ENCODE results near the gene SCUBE2. TPM values are rescaled to one million over a fixed set of nuclear protein-coding genes. Genes with fewer than 3 reads are reported as not detected.

The SCUBE2 gene
- polyA plus RNA-seq, 1 of the 3 experiments (the other 2 are of a cell fraction): 0.76 TPM

DNA sequence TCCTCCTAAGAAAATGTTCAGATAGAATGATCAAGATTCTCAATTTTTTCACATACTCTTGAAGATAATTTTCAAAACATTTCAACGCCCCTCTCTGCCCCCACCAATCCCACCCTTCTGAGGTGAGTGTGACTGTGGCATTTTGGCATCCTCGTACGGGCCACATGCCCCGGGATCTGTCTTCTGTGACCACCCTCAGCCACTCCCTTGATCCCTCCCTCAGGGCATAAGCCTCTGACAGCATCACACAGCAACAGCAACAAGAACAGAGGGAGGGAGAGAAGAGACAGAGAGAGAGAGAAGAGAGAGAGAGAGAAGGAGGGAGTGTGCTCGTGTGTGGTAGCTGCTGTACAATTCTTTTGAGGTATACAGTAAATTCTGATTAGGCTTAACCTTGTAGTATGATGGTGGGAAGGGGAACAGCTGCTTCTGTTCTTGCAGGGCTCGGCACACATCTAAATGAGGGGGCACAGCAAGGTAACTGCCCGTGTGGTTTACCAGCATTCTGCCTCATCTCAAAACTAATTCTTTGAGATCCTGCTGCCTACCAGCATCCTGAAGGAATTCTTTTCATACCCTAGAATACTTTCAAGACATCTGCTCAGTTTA is 21.4 kb downstream of the SCUBE2 start (continued):
- TF ChIP-seq, protein P1, sequence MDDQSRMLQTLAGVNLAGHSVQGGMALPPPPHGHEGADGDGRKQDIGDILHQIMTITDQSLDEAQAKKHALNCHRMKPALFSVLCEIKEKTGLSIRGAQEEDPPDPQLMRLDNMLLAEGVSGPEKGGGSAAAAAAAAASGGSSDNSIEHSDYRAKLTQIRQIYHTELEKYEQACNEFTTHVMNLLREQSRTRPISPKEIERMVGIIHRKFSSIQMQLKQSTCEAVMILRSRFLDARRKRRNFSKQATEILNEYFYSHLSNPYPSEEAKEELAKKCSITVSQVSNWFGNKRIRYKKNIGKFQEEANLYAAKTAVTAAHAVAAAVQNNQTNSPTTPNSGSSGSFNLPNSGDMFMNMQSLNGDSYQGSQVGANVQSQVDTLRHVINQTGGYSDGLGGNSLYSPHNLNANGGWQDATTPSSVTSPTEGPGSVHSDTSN (IDR thresholded peaks at IDR 0.05): no peak
- TF ChIP-seq TAF1 (IDR thresholded peaks at IDR 0.05; ENCODE audit: borderline replicate concordance, low read depth, low read length) (no peak), SMC3 (IDR thresholded peaks at IDR 0.05; ENCODE audit: low read depth, low read length) (no peak), RXRA (IDR thresholded peaks at IDR 0.05; ENCODE audit: borderline replicate concordance, low read depth) (no peak)
- TF ChIP-seq, protein P2, sequence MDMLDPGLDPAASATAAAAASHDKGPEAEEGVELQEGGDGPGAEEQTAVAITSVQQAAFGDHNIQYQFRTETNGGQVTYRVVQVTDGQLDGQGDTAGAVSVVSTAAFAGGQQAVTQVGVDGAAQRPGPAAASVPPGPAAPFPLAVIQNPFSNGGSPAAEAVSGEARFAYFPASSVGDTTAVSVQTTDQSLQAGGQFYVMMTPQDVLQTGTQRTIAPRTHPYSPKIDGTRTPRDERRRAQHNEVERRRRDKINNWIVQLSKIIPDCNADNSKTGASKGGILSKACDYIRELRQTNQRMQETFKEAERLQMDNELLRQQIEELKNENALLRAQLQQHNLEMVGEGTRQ (IDR thresholded peaks at IDR 0.05; ENCODE audit: borderline replicate concordance, low read depth, low read length): no peak

DNA sequence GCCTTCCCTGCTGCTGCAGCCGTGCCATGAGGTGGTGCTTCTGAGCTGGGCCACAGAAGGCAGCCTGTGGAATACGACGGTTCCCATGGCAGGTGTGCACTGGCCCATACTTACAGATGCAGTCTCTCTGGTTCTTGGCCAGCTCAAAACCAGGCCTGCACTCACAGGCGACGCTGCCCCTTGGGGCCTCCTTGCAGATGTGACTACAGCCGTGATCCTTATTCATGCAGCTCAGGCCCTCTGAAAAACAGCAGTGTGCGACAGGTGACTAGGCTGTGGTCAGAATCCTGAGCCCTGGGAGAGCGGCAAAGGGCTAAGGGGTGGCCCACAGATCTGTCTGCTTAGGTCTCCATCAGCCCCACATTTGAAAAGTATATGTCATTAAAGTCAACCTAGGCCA is 22.1 kb downstream of the SCUBE2 start:
- H3K36me3 ChIP-seq (replicated peaks in 1 of 2; ENCODE audit: control insufficient read depth in 1 of 2, insufficient read depth in 2 of 2, low read length in 1 of 2): no peaks in the 10 kb centered on the region
- H3F3A ChIP-seq (replicated peaks; ENCODE audit: insufficient read depth): no peaks in the 10 kb centered on the region
- H3K4me3 ChIP-seq (ENCODE audit: low read depth in 2 of 2, low read length in 1 of 2): no peak overlapping the region
- H3K79me2 ChIP-seq (ENCODE audit: insufficient read depth): no peaks in the 10 kb centered on the region
- no peak overlapping the region for H3K9ac ChIP-seq
- no peak overlapping the region for H3K27ac ChIP-seq (ENCODE audit: low read depth in 2 of 2, low read length in 1 of 2)
- H3K27me3 ChIP-seq (ENCODE audit: insufficient read depth): no peaks in the 10 kb centered on the region
- CTCF ChIA-PET: interaction anchor here (1.8 to 3.0 kb wide), 2 partner anchors 54 to 69 kb away, joined by 6 to 13 read pairs; no protein-coding TSS in a partner anchor
- H3K9me2 ChIP-seq: no peaks in the 10 kb centered on the region
- TF ChIP-seq FOXM1 (IDR thresholded peaks at IDR 0.05; ENCODE audit: low read depth): no peak
- TF ChIP-seq, protein P3, sequence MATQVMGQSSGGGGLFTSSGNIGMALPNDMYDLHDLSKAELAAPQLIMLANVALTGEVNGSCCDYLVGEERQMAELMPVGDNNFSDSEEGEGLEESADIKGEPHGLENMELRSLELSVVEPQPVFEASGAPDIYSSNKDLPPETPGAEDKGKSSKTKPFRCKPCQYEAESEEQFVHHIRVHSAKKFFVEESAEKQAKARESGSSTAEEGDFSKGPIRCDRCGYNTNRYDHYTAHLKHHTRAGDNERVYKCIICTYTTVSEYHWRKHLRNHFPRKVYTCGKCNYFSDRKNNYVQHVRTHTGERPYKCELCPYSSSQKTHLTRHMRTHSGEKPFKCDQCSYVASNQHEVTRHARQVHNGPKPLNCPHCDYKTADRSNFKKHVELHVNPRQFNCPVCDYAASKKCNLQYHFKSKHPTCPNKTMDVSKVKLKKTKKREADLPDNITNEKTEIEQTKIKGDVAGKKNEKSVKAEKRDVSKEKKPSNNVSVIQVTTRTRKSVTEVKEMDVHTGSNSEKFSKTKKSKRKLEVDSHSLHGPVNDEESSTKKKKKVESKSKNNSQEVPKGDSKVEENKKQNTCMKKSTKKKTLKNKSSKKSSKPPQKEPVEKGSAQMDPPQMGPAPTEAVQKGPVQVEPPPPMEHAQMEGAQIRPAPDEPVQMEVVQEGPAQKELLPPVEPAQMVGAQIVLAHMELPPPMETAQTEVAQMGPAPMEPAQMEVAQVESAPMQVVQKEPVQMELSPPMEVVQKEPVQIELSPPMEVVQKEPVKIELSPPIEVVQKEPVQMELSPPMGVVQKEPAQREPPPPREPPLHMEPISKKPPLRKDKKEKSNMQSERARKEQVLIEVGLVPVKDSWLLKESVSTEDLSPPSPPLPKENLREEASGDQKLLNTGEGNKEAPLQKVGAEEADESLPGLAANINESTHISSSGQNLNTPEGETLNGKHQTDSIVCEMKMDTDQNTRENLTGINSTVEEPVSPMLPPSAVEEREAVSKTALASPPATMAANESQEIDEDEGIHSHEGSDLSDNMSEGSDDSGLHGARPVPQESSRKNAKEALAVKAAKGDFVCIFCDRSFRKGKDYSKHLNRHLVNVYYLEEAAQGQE (IDR thresholded peaks at IDR 0.05; ENCODE audit: low read depth, low read length): no peak
- TF ChIP-seq GATA2 (CRISPR knock-in tag; IDR thresholded peaks at IDR 0.05): no peak
- TF ChIP-seq, protein P4, sequence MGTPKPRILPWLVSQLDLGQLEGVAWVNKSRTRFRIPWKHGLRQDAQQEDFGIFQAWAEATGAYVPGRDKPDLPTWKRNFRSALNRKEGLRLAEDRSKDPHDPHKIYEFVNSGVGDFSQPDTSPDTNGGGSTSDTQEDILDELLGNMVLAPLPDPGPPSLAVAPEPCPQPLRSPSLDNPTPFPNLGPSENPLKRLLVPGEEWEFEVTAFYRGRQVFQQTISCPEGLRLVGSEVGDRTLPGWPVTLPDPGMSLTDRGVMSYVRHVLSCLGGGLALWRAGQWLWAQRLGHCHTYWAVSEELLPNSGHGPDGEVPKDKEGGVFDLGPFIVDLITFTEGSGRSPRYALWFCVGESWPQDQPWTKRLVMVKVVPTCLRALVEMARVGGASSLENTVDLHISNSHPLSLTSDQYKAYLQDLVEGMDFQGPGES (IDR thresholded peaks at IDR 0.05; ENCODE audit: low read depth, low read length): no peak
- TF ChIP-seq TAF1 (IDR thresholded peaks at IDR 0.05; ENCODE audit: borderline replicate concordance, low read depth, low read length): no peak
- TF ChIP-seq FOXJ3 (CRISPR knock-in tag; IDR thresholded peaks at IDR 0.05): no peak
- TF ChIP-seq, protein P1 (IDR thresholded peaks at IDR 0.05): no peak
- no peak for TF ChIP-seq NFIC (IDR thresholded peaks at IDR 0.05; ENCODE audit: borderline replicate concordance)
- TF ChIP-seq MEF2A (IDR thresholded peaks at IDR 0.05; ENCODE audit: borderline replicate concordance, low read depth): no peak
- H4K20me1 ChIP-seq (ENCODE audit: insufficient read depth): no peaks in the 10 kb centered on the region
- H3K9me3 ChIP-seq: no peaks in the 10 kb centered on the region
- no peak for DNase-seq
- WGBS (ENCODE audit: low lambda C conversion rate): 93% methylated on average over 8 of the region's 8 CpGs
- peaks cover 0 to 17% of the 10 kb centered on the region in 2 experiments; a peak in 2 of 4 replicates for H3K4me1 ChIP-seq (ENCODE audit: control insufficient read depth in 1 of 2, insufficient read depth in 2 of 2, low read depth in 1 of 2, low read length in 1 of 2)
- no peak overlapping the region for H2AFZ ChIP-seq (ENCODE audit: low read depth)
- POLR2A ChIA-PET: no interaction called here
- no peak overlapping the region for H3K4me2 ChIP-seq

All from SK-N-SH (cell line).